ENCODE results near the gene GDAP1L1.

- TF ChIP-seq, protein P1, sequence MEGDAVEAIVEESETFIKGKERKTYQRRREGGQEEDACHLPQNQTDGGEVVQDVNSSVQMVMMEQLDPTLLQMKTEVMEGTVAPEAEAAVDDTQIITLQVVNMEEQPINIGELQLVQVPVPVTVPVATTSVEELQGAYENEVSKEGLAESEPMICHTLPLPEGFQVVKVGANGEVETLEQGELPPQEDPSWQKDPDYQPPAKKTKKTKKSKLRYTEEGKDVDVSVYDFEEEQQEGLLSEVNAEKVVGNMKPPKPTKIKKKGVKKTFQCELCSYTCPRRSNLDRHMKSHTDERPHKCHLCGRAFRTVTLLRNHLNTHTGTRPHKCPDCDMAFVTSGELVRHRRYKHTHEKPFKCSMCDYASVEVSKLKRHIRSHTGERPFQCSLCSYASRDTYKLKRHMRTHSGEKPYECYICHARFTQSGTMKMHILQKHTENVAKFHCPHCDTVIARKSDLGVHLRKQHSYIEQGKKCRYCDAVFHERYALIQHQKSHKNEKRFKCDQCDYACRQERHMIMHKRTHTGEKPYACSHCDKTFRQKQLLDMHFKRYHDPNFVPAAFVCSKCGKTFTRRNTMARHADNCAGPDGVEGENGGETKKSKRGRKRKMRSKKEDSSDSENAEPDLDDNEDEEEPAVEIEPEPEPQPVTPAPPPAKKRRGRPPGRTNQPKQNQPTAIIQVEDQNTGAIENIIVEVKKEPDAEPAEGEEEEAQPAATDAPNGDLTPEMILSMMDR (conservative IDR thresholded peaks at IDR 0.05 in 1 of 2, IDR thresholded peaks at IDR 0.05 in 1 of 2; ENCODE audit: low read depth in 1 of 2, low read length in 2 of 2): no peak
- TF ChIP-seq EZH2 (IDR thresholded peaks at IDR 0.05; ENCODE audit: low read length, missing control alignments): no peak
Measured at GRCh38 chr20:44273231-44274215, 26.4 kb downstream of the GDAP1L1 start.
